Adrenal gland (tissue), 5 donors: Measurements from ENCODE around the gene PLEKHM2.

Source experiments
- CTCF ChIP-seq, 6 experiments: fragments of 450-650 bp in 4 of 6; fragments of 200-600 bp in 2 of 6; sonication (generic) in 1 of 6; IDR thresholded peaks; 1 replicate in 5 of 6; 2 replicates in 1 of 6; pipeline versions ENCODE4 v1.5.1 to v1.8.0; 2016 to 2021; ENCODE audit warnings: antibody characterized with exemption in 6 of 6, mild to moderate bottlenecking in 2 of 6, moderate library complexity in 1 of 6
- POLR2A ChIP-seq, 2 donors: fragments of 450-650 bp; IDR thresholded peaks; one replicate each; pipeline ENCODE4 v1.6.1; 2017; ENCODE audit warnings: antibody characterized with exemption in 2 of 2, mild to moderate bottlenecking in 2 of 2, moderate library complexity in 1 of 2
- donor health status: DM: no; HTN: no; CAD: no.

- no peak for TF ChIP-seq CTCF (IDR thresholded peaks at IDR 0.05)
- no peak for TF ChIP-seq POLR2A (IDR thresholded peaks at IDR 0.05)
These were observed 29.9 kb upstream of the PLEKHM2 start for GRCh38 chr1:15654091-15654690.
